Measurements from ENCODE around the gene HYDIN.
"Not testable (repeated sequence)": the region's sequence is repeated elsewhere in the genome, so short reads cannot be mapped to it uniquely, and the experiment has no call there.

The HYDIN gene

DNA sequence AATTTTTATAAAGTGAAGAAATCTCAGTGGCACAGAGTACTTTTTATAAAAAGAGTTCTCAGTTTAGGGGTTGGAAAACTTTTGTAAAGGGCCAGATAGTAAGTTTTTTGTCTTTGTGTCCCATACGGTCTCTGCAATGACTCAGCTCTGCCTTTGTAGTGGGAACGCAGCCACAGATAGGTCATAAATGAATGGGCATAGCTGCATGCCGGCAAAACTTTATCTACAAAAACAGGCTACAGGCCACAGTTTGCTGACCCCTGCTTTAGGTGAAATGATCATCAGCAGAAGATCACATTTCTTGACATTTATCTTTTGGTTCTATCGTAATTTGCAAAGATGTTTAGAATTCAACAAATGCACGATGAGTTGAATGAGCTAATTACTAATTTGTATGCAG is 365.8 kb downstream of the HYDIN start:
- DNase-seq (ENCODE audit: low spot score), result not testable (repeated sequence)

DNA sequence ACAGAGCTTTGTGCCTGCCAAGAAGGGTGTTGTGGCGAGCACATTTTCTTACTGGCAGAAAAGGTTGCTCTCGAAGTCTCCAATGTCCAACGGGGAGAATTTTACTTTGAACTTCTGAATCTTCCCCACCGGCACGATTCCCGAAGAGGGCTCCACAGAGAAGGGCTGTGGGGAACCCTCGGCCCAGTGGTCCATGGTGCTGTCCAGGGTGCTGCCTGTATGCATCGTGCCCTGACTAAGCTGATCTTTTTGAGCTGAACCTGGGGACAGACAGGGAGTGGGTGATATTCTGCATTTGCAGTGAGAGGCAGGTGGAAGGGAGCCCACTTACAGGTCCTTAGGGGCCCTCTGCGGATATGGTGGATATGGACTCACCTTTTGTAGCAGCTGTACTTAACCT is 368.5 kb downstream of the HYDIN start:
- not testable (repeated sequence) for DNase-seq (ENCODE audit: low spot score)

DNA sequence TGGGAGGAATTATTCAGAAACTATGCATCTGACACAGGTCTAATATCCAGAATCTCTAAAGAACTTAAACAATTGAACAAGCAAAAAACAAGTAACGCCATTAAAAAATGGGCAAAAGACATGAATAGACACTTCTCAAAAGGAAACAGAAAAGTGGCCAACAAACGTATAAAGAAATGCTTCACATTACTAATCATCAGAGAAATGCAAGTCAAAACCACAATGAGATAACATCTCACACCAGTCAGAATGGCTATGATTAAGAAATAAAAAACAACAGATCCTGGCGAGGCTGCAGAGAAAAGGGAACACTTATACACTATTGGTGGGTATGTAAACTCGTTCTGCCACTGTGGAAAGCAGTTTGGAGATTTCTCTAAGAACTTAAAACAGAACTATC is 379.2 kb downstream of the HYDIN start:
- DNase-seq (ENCODE audit: low spot score), result not testable (repeated sequence)

DNA sequence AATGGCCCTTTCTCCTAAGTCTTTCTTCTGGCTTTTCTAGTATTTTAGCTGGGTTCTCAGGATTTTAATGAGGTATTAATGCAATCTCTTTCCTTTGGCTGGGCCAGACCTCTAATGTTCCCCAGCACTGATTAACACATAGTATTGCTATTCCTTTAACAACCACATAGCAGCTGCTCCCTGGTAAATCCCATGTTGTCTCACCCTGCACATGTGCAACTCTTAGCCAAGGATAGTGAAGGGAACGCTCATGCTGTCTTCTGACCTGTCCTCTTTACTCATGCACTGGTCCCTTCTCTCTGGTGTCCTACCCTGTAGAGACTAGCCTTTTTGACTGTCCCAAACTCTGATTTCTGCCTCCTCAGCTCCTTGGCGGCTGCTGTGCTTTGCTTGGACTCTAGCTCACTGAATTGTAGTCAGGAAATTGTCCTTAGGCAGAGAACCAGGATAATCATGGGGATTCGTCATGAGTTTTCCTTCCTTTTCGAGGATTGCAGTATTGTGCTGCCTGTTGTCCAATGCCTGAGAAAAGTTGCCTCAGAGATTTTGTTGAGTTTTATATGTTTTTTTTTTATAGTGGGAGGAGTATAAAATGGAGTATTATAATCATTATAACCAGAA is 406.9 kb downstream of the HYDIN start:
- DNase-seq (ENCODE audit: low spot score), result not testable (repeated sequence)

DNA sequence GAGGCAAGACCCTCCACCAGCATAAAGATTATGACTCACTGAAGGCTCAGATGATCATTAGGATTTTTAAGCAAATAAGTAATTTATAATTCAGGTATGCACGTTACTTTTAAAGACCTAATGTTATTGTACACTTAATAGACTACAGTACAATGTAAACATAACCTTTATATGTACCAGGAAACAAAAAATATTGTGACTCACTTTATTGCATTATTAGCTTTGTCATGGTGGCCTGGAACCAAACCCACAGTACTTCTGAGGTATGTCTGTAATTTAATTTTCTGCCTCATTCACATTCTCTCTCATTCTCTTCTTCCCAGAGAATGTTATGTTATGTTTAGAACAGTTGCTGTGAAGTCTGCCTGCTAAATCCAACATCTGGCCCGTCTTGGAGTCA is 407.8 kb downstream of the HYDIN start:
- not testable (repeated sequence) for DNase-seq (ENCODE audit: low spot score)

DNA sequence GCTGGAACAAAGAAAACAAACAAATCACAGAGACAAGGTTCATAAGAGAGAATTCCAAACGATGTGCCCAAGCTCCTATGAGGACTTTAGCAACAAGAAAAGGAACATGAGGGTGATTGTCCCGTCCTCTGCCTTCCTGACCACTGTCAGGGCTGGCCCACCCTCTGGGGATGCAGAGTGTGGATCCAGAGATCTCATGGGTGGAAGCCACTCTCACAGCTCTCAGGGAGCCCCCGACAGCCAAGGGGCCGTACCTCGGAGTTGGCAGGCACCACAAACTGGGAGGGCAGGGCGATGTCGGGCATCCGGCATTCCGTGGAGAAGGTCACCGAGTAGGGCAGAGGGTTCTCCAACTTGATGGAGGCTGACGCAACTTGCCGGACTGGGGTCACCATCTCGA is 412.4 kb downstream of the HYDIN start:
- not testable (repeated sequence) for DNase-seq (ENCODE audit: low spot score)

DNA sequence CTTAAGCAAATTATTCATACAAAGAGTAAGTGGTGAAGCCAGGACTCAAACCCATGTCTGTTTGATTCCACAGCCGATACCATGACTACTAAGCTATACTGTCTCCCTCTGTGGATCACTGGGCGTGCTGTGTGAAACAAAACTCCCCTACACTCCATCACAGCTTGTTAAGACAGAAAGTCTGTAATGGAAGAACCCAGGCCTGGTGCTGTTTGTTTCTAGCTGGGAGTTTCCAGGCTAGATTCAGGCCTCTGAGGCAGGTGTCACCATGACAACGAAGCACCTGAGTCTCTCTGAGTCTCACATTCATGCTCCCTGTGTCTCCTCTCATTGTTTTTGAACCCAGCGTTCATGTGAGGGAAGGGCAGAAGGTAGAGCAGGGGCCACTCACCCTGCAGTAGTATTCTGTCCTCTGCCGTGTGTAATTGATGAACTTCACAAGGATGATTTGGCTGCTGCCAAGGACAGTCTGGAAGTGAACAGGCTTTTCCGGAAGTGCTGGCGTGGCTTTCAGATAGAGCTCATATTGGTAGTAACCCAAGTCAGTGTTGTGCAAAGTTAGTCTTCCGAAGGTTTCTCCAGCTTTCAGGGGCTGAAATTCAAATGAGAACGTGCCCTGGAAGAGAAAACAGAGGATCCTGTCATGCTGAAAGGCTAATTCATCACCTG is 421.0 kb downstream of the HYDIN start:
- no peak for DNase-seq (ENCODE audit: low spot score)

DNA sequence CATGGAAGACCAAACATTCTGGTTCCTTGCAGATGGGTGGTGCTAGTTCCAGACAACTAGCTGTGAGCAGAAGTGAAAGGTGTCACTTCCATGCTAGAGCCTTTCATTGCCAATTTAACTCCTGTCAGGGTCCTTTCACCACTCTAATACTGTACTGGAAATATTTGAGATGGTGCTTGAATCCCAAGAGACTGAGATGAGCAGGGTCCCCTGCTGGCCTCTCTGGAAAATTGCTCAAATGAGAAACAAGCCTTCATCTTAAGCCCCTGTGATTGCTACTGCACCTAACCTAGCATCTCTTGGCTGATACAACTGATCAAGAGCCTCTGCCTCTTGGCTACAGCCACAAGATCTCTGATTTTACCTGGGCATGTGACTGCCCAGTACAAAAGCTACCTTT is 422.2 kb downstream of the HYDIN start:
- DNase-seq (ENCODE audit: low spot score), result no peak

DNA sequence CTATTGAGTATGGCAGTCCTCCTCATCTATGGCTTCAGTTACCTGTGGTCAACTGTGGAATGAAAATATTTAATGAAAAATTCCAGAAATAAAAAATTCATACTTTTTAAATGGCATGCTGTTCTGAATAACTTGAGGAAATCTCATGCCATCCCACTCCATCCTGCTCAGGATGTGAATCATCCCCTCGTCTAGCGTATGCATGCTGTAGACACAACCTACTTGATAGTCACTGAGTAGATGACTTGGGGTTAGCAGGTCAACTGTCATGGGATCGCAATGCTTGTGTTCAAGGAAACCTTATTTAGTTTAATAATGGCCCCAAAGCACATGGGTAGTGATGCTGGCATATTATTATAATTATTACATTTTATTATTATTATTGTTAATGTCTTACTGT is 424.7 kb downstream of the HYDIN start:
- DNase-seq (ENCODE audit: low spot score), result no peak

DNA sequence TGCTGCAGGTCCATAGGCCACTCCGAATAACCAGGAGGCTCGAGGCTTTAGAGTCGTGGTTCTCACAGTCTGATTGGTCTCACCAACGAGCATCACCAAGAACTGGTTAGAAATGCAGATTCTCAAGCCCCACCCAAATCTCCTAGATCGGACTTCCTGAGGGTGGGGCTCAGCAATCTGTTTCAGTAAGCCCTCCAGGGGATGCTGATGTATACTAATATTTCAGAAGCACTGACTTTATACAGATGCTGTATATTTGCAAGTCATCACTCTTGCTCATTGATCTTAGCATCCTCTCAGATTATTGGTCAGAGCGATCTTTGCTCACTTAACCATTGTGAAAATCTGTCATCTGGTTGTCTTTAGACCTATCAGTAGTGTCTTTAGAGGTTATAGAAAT is 425.1 kb downstream of the HYDIN start:
- DNase-seq (ENCODE audit: low spot score), result no peak

DNA sequence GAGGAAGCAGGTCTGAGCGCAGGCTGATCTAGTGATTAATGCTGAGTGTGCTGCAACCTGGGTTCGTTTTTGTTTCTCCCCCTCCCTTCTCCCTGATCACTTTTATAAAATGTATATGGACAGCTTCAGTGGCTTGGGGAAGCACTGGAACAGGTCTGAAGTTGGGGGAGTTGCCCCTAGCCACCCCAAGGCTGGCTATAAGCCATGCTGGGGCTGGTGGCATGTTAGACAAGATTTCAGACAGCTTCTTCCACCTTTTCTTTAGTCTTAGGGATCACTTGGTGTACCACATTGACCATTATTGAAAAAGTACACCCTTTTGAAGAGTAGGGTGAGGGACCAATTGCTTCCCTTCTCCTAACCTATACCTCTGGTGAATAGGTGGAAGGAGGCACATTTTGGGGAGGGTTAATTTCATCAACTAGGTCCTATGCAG is 425.8 kb downstream of the HYDIN start:
- no peak for DNase-seq (ENCODE audit: low spot score)

DNA sequence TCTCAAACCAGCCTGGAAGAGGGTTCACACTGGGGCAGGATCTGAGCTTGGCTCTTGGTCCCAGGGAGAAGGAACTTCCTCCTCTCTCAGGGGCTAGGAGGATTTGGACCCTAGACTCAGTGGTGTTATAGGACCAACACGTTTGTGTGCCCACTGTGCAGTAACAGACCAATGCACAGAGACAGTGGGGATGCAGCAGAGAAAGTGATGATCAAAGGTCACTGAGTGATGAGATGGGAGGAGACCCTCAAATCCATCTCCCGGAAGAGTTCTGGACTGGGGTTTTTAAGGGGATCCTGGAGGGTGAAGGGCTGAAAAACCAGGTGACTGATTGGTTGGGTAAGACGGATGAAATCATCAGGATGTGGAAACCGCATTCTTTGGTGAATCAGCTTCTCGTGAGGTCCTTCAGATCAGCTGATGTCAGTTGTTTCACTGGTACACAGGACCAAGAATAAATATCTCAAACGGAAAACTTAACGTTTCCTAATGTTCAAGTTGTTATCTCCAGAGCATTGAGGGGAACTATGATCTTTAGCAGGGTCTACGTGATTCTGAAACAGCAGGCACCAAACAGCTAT is 426.3 kb downstream of the HYDIN start:
- DNase-seq (ENCODE audit: low spot score), result no peak

DNA sequence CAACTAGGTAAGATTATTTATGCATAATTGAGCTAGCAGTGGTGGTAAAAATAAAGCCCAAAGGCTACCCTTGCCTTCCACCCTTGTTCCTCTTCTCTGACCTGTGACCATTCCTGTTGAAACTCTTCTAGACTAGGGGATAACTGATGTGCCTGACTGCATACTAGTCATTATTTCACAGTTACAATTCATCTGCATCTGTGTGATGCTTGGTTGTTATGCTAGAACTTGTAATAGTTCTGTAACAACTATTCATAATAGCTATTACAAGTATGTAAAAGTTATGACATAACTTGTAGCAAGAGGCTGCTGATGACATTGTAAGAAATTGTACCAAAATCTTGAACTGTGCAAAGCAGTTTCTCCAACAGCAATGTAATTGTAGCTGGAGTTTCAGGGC is 427.2 kb downstream of the HYDIN start:
- no peak for DNase-seq (ENCODE audit: low spot score)

DNA sequence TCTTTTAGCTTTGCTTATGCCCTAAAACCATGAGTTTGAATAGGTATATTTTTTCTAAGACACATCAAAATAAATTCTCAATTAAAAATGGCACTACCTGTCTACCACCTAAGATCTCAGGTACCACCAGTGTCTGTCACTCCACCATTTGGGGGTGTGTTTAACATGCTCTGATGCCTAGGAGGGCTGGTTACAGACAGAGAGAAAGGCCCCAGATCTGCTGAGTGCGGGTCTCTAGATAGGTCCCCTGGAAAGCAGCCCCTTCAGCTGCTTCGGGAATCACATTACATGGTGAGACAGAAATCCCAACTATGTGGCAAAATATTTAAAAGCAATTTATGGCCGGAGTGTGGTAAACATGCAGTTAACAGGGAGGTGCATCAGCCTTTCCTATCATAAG is 428.9 kb downstream of the HYDIN start:
- DNase-seq (ENCODE audit: low spot score), result no peak

DNA sequence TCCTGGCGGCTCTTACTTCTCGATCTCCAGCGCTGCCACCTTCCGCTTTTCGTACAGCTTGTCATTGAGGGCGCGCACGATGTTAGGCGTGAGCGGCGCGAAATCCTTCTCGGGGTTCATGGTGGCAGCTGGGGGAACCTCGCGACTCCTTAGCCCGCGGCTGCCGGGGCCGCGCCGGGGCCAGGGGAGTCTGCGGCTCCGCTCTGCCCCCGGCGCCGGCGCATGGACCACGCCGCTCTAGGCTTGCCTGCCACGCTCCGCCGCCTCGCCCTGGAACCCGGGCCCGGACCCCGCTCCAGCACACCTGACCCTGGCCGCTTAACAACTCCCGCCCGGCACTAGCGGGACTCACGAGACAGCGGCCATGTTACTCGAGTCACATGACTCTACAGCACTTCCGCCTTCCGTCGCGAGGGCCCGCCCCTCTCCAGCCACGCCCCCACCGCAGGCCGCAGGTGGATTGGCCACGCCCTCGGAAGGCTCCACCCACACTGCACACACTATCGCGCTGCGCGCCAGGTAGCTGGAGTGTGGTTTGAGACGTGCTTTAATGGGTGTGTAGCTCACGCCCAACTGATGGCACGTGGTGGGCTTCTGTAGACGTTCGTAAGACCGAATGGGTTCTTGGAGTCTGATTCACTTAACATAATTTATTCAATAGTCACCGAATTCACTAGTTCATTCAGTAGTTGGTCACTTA is 429.6 kb downstream of the HYDIN start, which contains the start of gene VAC14:
TSS of gene VAC14 (minus strand) at position 378 of the 700 bp plus-strand sequence. CDS start at position 120, 258 bp downstream.
- DNase-seq (ENCODE audit: low spot score), result peak; percentile 92

DNA sequence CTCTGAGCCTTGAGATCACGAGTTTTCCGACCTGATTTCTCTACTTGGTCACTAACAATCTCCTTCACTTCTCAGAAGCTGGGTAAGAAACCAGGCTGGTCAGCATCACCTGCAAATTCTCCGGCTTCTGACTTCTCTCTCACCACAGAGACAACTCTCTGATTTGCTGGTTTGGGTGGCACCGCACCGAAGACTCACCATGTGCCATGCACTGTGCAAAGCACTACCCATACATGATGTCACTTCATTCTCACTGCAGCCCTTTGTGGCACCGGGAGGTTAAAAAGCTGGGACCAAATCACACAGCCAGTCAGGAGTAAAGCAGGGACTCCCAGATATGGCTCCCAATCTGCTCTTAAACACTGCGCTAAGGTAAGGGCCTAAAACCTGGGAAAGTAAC is 430.2 kb downstream of the HYDIN start:
- DNase-seq (ENCODE audit: low spot score), result no peak

DNA sequence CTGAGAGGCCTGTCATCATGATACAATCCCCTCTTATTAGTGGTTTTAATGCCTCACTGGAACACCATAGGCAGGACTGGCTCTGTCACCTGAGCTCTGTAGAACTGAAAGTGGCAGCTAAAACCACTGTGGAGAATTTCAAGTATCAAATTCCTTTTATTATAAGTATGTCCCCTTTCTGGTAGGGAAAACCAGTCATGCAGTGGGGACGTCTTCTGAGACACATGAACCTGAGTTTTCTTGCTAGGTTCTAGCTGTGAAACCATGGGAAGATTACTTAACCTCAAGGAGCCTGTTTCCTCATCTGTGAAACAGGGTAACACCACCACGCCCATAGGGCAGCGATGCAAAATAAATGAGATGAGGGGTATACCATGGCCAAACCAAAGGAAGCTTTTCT is 434.2 kb downstream of the HYDIN start:
- no peak for DNase-seq (ENCODE audit: low spot score)

DNA sequence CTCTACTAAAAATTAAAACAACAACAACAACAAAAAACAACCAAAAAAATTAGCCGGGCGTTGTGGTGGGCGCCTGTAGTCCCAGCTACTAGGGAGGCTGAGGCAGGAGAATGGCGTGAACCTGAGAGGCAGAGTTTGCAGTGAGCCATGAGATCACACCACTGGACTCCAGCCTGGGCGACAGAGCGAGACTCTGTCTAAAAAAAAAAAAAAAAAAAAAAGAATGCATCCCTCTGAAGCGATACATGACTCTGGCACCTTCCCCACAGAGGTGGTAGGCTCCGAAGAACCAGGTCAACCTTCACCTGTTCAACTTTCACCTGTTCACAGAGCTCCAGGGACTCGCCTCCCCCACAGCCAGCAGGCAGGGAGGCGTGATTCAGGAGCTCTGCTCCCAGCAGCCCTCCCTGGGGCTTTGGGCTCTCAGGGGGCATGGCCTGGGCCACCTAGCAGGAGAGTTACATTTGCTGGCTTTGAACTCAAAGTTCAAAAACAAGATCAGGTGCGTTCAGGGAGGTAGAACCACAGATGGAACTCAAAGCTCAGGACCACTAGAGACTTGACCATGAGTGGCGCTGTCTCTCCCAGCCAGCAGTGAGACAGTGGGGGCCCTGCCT is 435.1 kb downstream of the HYDIN start:
- DNase-seq (ENCODE audit: low spot score), result no peak

DNA sequence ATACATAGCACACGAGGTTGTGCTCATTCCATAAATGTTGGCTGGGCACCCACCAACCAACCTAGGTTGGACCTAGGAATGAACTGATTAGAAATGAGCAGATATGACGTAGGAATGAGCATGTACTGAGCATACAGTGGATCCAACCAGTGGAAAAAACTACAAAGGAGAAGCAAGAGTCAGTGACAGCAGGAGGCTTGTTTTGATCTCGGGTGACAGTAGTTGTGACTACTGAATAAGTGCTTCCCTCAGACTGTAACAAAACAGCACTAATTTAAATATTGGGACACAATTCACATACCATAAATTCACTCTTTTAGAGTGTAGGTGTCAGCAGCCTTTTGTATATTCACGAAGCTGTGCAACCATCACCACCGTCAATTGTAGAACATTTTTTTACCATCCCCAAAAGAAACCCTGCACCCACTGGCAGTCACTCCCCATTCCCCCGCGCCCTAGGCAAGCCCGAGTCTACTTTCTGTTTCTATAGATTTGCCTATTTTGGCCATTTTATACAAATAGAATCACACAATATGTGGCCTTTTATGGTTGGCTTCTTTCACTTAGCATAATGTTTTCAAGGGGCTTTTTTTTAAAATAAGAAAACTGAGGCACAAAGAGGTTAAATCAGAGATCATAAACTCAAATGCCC is 436.5 kb downstream of the HYDIN start:
- DNase-seq (ENCODE audit: low spot score), result no peak

DNA sequence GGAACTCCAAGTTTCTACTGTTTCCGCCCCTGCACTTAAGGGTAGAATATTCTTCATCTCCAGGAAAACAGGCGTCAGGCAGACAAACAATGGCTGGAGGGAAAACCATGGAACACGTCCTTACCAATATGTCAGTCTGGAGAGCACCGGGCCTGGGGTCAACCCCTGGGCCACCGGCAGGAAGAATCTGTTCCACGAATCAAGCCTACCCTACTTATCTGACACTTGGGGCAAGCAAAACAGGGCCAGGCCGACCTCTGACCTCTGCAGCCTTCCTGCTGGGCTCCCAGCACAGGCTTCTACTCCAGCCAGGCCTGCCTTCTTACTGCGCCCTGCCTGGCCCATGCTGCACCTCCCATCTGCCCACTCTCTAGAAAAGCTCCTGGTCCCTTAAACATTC is 439.7 kb downstream of the HYDIN start:
- DNase-seq (ENCODE audit: low spot score), result no peak

DNA sequence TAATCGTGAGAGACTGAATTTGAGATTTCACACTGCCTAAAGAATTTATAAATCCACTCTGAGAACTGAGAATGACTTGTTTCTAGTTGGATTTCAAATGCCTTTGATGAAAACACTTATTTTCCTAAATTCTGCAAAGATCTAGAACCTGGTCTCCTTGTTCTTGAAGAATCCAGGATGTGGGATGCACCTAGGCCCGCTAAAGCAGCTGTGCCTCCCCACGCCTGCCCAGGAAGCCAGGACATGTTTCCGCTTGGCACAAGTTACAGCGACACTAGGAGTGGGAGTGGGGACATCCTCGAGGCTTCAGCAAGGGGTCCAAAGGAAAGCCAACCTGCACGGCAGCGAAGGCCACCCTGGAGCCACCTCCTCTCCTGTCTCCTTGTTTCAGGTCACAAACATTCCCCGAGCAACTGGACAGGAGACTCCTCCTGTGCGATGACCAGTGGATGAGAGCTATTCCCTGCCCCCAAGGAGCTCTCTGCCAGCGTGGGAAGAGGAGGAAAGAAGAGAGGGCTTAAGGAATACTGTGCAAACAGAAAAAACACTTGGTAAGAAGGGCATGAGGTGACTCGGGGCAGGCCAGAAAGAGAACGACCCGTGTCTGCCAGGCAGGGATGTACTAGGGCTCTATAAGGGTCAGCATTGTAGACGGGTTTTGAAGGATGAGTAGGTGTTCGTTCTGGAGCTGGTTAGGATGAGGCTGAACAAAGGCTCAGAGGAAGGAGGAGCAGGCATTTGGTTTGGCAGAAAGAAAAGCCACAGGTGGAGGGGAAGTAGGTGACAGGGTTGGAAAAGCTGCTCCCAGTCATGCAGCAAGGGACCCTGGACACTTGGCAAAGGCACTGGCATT is 440.7 kb downstream of the HYDIN start:
- no peak for DNase-seq (ENCODE audit: low spot score)
